Activated CD4-positive, CD25-positive, alpha-beta regulatory T cell (primary cell): Measurements from ENCODE around the gene RPL13A.

Source experiments
- DNase-seq, 4 experiments: peaks; one replicate each; lab custom pipeline; 2025; lab: John Stamatoyannopoulos, UW

RPL13A gene

DNA sequence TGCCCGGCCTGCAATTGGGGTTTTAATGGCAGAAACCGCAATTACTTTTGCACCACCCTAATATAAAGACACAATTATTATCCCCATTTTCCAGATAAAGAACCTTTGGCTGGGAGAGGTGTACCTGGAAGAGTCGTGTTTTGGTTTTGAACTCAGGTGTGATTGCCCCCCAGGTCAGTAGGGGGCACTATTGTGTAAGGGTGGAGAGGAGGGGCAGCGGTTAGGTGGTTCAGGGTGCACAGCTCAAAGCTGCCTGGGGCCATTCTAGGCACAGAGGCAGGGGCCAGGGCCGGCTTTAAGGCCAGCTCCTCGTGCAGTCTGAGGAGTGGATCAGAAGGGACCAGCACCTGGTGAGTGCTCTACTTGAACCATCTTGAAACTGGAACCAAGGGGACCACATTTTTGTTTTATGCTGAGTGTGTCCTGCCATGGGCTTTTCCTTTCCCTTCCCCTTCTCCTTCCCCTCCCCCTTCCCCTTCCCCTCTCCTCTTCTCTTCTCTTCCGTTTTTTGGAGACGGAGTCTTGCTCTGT is 19.2 kb downstream of the RPL13A start:
- DNase-seq: peak; percentile 41 to 60 (median 52)

- no peak for DNase-seq
Observed at GRCh38 chr19:49507803-49508494, 20.5 kb downstream of the RPL13A start.

DNA sequence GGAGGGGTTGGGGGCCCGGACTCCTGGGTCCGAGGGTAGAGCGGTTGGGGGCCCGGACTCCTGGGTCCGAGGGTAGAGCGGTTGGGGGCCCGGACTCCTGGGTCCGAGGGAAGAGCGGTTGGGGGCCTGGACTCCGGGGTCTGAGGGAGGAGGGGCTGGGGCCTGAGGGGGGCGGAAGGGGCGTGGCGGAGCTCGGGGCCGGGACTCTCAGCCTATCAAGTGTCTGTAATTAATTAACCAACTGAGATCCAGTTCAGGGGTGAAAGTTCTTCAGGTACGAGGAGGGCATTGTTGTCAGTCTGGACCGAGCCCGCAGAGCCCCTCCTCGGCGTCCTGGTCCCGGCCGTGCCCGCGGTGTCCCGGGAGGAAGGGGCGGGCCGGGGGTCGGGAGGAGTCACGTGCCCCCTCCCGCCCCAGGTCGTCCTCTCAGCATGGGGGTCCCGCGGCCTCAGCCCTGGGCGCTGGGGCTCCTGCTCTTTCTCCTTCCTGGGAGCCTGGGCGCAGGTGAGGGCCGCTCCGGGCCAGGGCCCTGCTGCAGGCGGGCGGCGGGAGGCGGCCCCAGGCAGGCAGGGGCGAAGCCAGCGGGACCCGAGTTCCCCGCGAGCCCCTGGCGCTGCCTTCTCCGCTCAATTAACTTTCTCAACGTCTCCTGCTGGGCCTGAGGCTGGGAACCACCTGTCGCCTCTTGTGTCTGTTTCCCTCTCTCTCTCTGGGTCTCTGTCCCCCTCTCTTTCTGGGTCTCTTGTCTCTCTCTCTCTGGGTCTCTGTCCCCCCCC is 25.8 kb downstream of the RPL13A start:
- no peak for DNase-seq

DNA sequence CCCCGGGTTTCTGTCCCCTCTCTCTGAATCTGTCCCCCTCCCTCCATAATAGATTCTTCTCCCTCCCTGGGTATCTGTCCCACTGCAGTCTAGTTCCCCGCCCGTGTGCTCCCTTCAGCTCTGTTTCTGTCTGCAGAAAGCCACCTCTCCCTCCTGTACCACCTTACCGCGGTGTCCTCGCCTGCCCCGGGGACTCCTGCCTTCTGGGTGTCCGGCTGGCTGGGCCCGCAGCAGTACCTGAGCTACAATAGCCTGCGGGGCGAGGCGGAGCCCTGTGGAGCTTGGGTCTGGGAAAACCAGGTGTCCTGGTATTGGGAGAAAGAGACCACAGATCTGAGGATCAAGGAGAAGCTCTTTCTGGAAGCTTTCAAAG is 26.3 kb downstream of the RPL13A start:
- no peak for DNase-seq

DNA sequence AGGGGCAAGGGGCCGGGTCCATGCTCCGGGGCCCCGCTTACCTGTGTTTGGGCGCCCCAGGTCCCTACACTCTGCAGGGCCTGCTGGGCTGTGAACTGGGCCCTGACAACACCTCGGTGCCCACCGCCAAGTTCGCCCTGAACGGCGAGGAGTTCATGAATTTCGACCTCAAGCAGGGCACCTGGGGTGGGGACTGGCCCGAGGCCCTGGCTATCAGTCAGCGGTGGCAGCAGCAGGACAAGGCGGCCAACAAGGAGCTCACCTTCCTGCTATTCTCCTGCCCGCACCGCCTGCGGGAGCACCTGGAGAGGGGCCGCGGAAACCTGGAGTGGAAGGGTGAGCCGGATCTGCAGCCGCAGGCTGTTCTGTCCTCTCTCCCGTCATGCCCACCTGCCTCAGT is 26.7 kb downstream of the RPL13A start:
- DNase-seq: no peak

DNA sequence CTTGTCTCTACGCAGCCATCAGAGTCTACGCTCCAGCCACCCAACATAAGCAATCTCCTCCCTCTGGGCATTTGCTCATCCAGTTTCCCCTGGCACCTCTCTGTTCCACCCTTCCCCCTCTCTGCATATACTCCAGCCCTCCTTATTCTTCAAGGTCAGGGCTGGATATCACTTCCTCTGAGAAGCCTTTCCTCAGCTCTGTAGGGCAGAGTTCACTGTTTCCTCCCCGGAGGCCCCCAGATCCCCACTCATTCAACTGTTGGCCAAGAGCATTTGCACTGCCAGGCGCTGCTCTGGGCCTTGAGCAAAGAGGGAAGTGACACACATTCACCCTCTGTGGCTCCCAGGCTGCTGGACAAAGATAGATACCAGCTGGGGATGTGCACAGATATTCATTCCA is 28.4 kb downstream of the RPL13A start:
- DNase-seq: no peak

DNA sequence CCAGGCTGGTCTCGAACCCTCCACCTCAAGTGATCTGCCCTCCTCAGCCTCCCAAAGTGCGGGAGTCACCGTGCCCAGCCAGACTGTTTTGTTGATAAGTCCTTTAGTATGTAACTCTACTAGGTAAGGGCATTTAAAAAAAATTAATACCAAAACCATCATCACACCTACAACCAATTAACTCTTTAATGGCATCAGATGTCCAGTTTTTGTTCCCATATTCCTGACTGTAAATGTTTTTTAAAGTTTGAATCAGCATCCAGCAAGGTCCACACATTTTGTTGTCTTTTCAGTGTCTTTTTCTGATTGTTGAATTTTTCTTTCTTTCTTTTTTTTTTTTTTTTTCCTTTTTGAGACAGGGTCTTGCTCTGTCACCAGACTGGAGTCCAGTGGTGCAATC is 30.6 kb downstream of the RPL13A start:
- no peak for DNase-seq

DNA sequence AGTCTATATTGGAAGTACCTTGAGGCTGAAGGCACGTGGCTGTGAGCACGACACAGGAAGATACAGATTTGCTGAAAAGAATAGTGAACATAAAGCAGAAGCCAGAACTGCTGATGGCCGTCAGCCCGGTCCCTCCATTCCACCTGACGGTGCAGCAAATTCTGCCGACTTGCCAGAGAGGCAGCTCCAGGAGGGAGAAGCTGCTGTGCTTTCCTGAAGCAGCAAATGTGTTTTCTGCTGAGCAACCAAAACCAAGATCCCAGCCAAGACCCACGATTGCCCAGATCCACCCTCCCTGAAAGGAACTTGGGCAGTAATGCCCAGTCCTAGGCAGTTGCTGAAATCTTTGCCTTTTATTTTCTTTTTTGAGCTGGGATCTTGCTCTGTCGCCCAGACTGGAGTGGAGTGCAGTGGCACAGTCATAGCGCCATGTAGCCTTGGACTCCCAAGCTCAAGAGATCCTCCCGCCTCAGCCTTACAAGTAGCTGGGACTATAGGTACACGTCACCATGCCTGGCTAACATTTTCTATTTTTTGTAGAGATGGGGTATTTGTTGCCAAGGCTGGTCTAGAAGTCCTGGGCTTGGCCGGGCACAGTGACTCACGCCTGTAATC is 33.4 kb downstream of the RPL13A start:
- DNase-seq: no peak

DNA sequence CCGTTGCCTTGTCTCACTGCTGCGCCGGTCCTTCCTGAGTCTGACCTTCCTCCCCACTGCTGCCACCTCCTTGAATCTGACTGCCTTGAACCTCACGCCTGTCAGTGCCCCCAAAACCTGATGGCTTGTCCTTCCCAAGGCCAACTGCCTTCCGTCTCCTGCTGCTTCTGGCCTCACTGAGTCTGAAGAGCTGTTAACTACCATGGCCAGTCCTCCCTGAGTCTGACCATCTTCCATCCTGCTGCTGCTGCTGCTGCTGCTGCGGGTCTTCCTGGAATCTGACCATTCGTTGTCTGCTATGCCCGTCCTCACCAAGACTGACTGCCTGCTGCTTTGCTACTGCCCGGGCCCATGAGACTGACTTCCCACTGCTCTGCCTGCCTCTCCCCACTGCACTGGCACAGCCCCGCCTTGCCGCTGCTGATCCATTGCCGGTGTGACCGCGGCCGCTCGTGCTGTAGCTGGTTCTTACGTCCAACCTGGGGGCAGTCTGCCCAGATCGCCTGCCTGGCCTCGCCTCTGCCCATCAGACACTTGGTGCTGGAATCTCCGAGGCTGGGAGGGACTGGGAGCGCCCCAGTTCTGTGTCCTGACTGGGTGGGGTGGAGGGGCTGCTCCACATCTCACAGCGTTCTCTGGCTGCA is 37.5 kb downstream of the RPL13A start:
- DNase-seq: no peak

DNA sequence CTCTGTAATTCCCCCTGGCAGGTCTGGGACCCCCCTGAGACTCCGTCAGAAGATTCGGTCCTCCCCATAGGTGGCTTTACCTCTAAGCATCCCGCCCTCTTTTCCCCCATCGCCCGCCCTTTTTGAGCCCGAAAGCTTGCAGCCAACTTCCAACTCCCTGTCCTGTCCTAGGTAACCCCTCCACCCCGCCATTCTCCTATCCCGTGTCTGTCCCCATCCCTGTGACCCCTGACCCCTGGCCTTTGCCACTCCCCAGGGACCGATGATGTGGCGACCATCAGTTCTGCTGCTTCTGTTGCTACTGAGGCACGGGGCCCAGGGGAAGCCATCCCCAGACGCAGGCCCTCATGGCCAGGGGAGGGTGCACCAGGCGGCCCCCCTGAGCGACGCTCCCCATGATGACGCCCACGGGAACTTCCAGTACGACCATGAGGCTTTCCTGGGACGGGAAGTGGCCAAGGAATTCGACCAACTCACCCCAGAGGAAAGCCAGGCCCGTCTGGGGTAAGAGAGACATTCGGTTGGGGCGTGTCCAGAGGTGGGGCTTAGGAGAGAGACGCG is 40.9 kb downstream of the RPL13A start:
- no peak for DNase-seq

DNA sequence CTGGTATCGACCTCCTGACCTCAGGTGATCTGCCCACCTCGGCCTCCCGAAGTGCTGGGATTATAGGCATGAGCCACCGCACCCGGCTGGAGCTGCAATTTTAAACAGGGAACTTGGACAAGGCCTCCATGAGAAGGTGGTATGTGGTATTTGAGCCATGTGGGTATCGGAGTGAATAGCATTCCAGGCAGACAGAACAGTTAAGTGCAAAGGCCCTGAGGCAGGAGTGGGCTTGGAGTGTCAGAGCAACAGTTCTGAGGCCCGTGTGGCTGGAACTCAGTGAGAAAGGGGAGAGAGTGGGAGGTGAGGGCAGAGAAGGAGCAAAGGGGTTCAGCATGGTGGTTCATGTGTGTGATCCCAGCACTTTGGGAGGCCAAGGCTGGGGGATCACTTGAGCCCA is 43.3 kb downstream of the RPL13A start:
- DNase-seq: no peak

DNA sequence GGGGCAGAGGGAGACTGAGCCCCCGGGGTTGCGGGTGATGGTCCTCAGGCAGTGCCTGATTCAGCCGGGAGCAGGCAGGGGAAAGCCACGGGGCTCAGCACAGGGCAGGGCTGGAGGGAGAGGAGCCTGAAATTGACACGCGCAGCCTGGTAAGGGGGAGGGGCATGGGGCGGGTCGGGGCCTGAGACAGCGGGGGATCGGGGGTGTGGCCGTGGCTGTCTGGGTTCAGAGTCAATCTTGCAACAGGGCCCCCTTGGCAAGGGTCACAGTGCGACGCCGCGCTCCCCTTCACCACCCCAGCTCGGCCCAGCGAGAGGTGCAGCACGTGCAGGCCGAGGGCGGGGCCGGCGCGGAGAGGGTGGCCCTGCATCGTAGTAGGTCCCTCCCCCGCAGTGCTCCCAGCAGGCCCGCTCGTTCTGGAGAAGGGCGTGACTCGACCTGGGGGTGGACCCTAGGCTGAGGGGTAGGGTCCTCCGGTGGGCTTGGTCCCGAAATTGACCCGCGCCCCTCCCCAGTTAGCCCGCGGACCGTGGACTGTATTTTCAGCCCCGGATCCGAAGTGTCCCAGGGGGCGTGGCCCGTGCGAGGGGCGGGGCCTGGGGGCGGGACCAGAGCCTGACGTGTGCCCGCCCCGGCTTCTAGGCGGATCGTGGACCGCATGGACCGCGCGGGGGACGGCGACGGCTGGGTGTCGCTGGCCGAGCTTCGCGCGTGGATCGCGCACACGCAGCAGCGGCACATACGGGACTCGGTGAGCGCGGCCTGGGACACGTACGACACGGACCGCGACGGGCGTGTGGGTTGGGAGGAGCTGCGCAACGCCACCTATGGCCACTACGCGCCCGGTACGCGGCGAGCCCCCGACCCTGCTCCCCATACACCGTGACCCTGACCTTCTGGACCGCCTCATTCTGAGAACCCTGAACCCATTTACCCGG is 46.4 kb downstream of the RPL13A start:
- peak; percentile 71 to 79 (median 76) for DNase-seq

- no peak for DNase-seq
Observed at GRCh38 chr19:49534632-49535385, 47.4 kb downstream of the RPL13A start.

DNA sequence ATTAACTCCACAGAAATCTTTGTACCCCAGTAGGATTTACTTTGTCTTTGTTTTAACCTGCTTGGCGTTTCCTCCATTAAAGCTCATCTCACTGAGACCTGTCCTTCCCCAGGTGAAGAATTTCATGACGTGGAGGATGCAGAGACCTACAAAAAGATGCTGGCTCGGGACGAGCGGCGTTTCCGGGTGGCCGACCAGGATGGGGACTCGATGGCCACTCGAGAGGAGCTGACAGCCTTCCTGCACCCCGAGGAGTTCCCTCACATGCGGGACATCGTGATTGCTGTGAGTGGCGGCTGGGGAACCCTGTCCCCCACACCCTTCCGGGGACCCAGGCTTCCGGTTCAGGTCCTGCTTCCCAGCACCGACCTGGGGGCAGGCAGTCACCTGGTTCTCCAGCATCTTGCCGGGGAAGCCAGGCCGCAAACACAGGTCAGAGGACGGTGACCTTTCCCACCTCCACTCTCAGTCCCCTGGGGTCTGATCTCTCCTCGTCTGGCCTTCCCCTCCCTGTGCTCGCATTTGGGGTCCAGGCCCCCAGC is 49.6 kb downstream of the RPL13A start:
- DNase-seq: no peak

GRCh38 chr19:49538643-49539042 is 51.2 kb downstream of the RPL13A start:
- DNase-seq: no peak

DNA sequence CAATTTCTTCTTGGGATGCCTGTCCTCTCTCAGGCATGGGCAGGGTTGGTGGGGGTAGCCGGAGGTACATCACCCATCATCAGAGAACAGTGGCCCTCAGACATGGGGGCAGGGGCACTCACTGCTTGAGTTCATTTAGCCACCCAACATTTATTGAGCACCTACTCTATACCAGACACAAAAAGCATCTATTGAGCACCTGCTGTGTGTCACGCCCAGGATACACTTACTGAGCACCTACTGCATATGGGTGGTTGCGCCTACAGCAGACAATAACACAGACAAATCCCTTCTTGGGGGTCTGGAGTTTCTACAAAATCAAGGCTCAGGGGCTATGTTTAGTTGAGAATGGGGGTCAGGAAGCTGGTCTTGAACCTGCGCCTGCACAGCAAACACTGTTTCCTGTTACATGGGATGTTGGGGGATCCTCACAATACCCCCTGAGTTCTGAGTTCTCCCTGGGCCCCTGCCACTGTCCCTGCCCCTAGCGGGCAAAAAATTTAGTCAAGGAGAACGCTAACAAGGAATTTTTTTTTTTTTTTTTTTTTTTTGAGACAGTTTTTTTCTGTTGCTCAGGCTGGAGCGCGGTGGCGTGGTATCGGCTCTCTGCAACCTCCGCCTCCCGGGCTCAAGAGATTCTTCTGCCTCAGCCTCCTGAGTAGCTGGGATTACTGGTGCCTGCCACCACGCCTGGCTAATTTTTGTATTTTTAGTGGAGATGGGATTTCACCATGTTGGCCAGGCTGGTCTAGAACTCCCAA is 52.0 kb downstream of the RPL13A start:
- no peak for DNase-seq
